Neuronal stem cell (in vitro differentiated cells): ENCODE results near the gene LTBP1.
A peak's percentile ranks its signal among the peaks of the same experiment; 100 is the strongest.

Source experiments
- DNase-seq: peaks from one replicate; pipeline ENCODE4 v3.0.0-alpha.2; 2013; ENCODE audit warnings: low spot score
- H2AFZ ChIP-seq: one replicate; pipeline ENCODE4 v1.6.1; 2013; ENCODE audit warnings: mild to moderate bottlenecking, low read length, inconsistent platforms
- H2AK5ac ChIP-seq: 2 replicates; pipeline ENCODE4 v1.6.1; 2013; ENCODE audit warnings: low read depth, mild to moderate bottlenecking, inconsistent platforms, low read length, moderate library complexity, mixed read lengths
- H2BK120ac ChIP-seq: 2 replicates; pipeline ENCODE4 v1.6.1; 2013; ENCODE audit warnings: low read depth, mild to moderate bottlenecking, inconsistent platforms, low read length, moderate library complexity, mixed read lengths
- H2BK12ac ChIP-seq: one replicate; pipeline ENCODE4 v1.6.1; 2013; ENCODE audit warnings: low read length, inconsistent platforms
- H2BK15ac ChIP-seq: 2 replicates; pipeline ENCODE4 v1.6.1; 2013; ENCODE audit warnings: mild to moderate bottlenecking, low read length, inconsistent platforms, mixed read lengths
- H2BK5ac ChIP-seq: one replicate; pipeline ENCODE4 v1.6.1; 2013; ENCODE audit warnings: inconsistent platforms, mild to moderate bottlenecking, low read length, moderate library complexity
- H3K14ac ChIP-seq: one replicate; pipeline ENCODE4 v1.6.1; 2013; ENCODE audit warnings: low read length, inconsistent platforms
- H3K18ac ChIP-seq: 2 replicates; pipeline ENCODE4 v1.6.1; 2013; ENCODE audit warnings: low read length, inconsistent platforms
- H3K23ac ChIP-seq: 2 replicates; pipeline ENCODE4 v1.6.1; 2013; ENCODE audit warnings: low read depth, mild to moderate bottlenecking, mixed read lengths, low read length, inconsistent platforms; ENCODE audit not compliant: poor library complexity
- H3K27ac ChIP-seq: replicated peaks from 3 replicates; pipeline ENCODE4 v1.5.1; 2013; ENCODE audit warnings: low read length, inconsistent platforms
- H3K27me3 ChIP-seq, 3 experiments: 2 replicates each; pipeline ENCODE4 v1.6.1; 2013; ENCODE audit warnings: low read length in 3 of 3, mild to moderate bottlenecking in 2 of 3, inconsistent platforms in 1 of 3, low read depth in 1 of 3, mixed read lengths in 1 of 3, moderate library complexity in 1 of 3; ENCODE audit not compliant: control insufficient read depth in 3 of 3, insufficient read depth in 3 of 3
- H3K36me3 ChIP-seq, 2 donors: replicated peaks in 1 of 2; 2 replicates each; pipeline ENCODE4 v1.6.1; 2013; ENCODE audit warnings: low read length in 2 of 2; ENCODE audit not compliant: control insufficient read depth in 2 of 2, insufficient read depth in 2 of 2
- H3K4ac ChIP-seq: 2 replicates; pipeline ENCODE4 v1.6.1; 2013; ENCODE audit warnings: inconsistent platforms, mild to moderate bottlenecking, low read length, moderate library complexity
- H3K4me1 ChIP-seq, 2 donors: 1 replicate in 1 of 2; 2 replicates in 1 of 2; pipeline ENCODE4 v1.6.1; 2013; ENCODE audit warnings: low read length in 2 of 2, low read depth in 1 of 2; ENCODE audit not compliant: control insufficient read depth in 2 of 2, insufficient read depth in 1 of 2
- H3K4me2 ChIP-seq: one replicate; pipeline ENCODE4 v1.6.1; 2013; ENCODE audit warnings: mild to moderate bottlenecking, low read length, inconsistent platforms; ENCODE audit not compliant: insufficient read depth, poor library complexity, severe bottlenecking
- H3K4me3 ChIP-seq, 2 donors: 2 replicates each; pipeline ENCODE4 v1.5.1; 2013; ENCODE audit warnings: low read length in 2 of 2, mild to moderate bottlenecking in 2 of 2, inconsistent platforms in 1 of 2, moderate library complexity in 1 of 2
- H3K79me1 ChIP-seq: one replicate; pipeline ENCODE4 v1.6.1; 2013; ENCODE audit warnings: low read depth, mild to moderate bottlenecking, inconsistent platforms, low read length, moderate library complexity
- H3K9ac ChIP-seq: one replicate; pipeline ENCODE4 v1.6.1; 2013; ENCODE audit warnings: mild to moderate bottlenecking, low read depth, low read length, inconsistent platforms; ENCODE audit not compliant: poor library complexity
- H3K9me3 ChIP-seq, 2 donors: replicated peaks in 1 of 2; 2 replicates each; pipeline versions ENCODE3 to v1.6.1; 2013; ENCODE audit warnings: low read length in 2 of 2, mild to moderate bottlenecking in 2 of 2, inconsistent platforms in 1 of 2, low read depth in 1 of 2, mixed read lengths in 1 of 2, moderate library complexity in 1 of 2; ENCODE audit not compliant: control insufficient read depth in 2 of 2, insufficient read depth in 1 of 2
- H4K8ac ChIP-seq: one replicate; pipeline ENCODE4 v1.6.1; 2013; ENCODE audit warnings: low read depth, mild to moderate bottlenecking, inconsistent platforms, low read length, moderate library complexity
- H4K91ac ChIP-seq: one replicate; pipeline ENCODE4 v1.6.1; 2013; ENCODE audit warnings: low read length, low read depth, mild to moderate bottlenecking, inconsistent platforms; ENCODE audit not compliant: poor library complexity
- WGBS, 2 donors: extraction: QIAGEN DNeasy Blood & Tissue Kit; methylation state at CpG; one replicate each; pipeline ENCODE4 v1.1.7; 2013; ENCODE audit warnings: missing lambda C conversion rate in 2 of 2, mixed read lengths in 1 of 2; ENCODE audit not compliant: insufficient read length in 2 of 2, insufficient replicate concordance in 1 of 2; ENCODE audit errors: extremely low coverage in 2 of 2; 5-methylcytosine and 5-hydroxymethylcytosine counted together

LTBP1 gene

DNA sequence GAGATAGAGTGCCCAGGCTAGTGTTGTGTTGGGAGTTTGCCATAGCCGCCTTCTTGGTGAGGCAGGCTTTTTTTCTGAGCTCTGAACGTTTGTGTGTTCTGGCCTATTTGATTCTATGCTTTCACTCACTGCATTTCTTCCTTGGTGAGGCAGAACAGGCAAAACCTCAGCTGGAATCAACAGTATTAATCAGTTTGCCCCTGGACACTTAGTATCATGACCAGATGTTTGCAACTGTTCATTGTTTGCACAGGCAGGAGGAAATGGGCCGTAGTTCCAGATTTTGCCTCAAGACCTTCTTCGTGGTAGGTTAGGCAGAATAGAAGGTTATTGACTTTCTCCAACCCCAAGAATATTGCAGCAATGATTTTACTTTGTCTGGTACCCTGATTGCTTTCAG, 311.6 kb downstream of the LTBP1 start:
- H2AK5ac ChIP-seq: no peak overlapping the region
- no peak overlapping the region for H3K4ac ChIP-seq
- H3K79me1 ChIP-seq: no peaks in the 10 kb centered on the region
- H3K14ac ChIP-seq: no peak overlapping the region
- H3K27ac ChIP-seq: no peak overlapping the region
- H4K8ac ChIP-seq: no peak overlapping the region
- H2BK15ac ChIP-seq: no peak overlapping the region
- H2BK5ac ChIP-seq: no peak overlapping the region
- H3K36me3 ChIP-seq: peaks cover 0 to 6% of the 10 kb centered on the region in 2 donors
- no peaks in the 10 kb centered on the region for H3K9me3 ChIP-seq
- no peak overlapping the region for H3K4me2 ChIP-seq
- H3K9ac ChIP-seq: no peak overlapping the region
- no peak overlapping the region for H2AFZ ChIP-seq
- H3K18ac ChIP-seq: no peak overlapping the region
- no peaks in the 10 kb centered on the region for H3K4me1 ChIP-seq
- no peaks in the 10 kb centered on the region for H3K27me3 ChIP-seq
- H4K91ac ChIP-seq: no peak overlapping the region
- WGBS, 2 donors: no CpG with 5 or more reads among the region's 4 CpGs
- no peak for DNase-seq
- H3K4me3 ChIP-seq: no peak overlapping the region
- no peak overlapping the region for H2BK120ac ChIP-seq
- no peak overlapping the region for H2BK12ac ChIP-seq
- H3K23ac ChIP-seq: no peak overlapping the region

DNA sequence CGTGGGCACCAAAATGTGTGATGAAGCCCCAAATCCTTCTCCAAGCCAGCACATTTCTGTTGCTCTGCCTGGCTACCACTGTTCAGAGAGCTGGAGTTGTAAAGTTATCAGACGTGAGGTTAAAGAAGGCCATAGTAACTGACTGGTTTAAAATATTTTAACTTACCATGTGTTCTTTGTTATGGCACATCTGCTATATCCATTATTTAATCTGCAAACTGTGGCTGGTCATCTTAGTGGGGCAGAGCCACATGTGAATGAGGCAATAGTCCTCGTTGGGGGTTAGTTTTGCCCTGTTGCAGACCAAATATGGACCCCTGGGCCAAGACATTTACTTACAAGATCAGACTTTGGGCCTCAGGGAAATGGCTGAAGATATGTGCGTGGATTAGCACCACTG, 315.3 kb downstream of the LTBP1 start:
- H3K27me3 ChIP-seq: no peaks in the 10 kb centered on the region
- WGBS, 2 donors: no CpG with 5 or more reads among the region's 4 CpGs
- no peak overlapping the region for H2BK5ac ChIP-seq
- no peak overlapping the region for H3K23ac ChIP-seq
- H4K8ac ChIP-seq: no peak overlapping the region
- no peaks in the 10 kb centered on the region for H3K4me1 ChIP-seq
- no peak for DNase-seq
- no peak overlapping the region for H3K27ac ChIP-seq
- H3K4ac ChIP-seq: no peak overlapping the region
- H2AK5ac ChIP-seq: no peak overlapping the region
- no peak overlapping the region for H3K14ac ChIP-seq
- peaks cover 7% of the 10 kb centered on the region in 2 donors for H3K9me3 ChIP-seq
- no peak overlapping the region for H2BK12ac ChIP-seq
- peaks cover 3% of the 10 kb centered on the region for H3K79me1 ChIP-seq
- H3K36me3 ChIP-seq: peaks cover 0 to 18% of the 10 kb centered on the region in 2 donors
- H3K18ac ChIP-seq: no peak overlapping the region
- H3K4me3 ChIP-seq: no peak overlapping the region
- no peak overlapping the region for H2AFZ ChIP-seq
- no peak overlapping the region for H4K91ac ChIP-seq
- H3K4me2 ChIP-seq: no peak overlapping the region
- H2BK15ac ChIP-seq: no peak overlapping the region
- no peak overlapping the region for H2BK120ac ChIP-seq
- H3K9ac ChIP-seq: no peak overlapping the region

DNA sequence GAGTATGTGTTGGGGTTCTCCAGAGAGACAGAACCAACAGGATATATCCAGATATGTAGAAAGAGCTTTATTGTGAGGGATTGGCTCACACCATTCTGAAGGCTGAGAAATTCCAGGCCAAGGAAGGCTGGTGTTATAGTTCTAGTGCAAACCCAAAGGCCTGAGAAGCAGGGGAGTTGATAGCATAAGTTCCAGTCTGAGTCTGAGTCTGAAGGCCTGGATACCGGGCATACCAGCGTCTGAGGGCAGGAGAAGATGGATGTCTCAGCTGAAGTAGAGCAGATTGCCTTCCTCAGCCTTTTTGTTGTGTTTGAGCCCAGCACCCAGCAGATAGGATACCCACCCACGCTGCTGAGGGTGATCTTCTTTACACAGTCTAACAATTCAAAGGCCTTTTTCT, 318.0 kb downstream of the LTBP1 start:
- Histone ChIP-seq H3K23ac (no peak overlapping the region), H4K91ac (no peak overlapping the region), H3K4ac (no peak overlapping the region), H3K18ac (no peak overlapping the region), H2BK12ac (no peak overlapping the region), H4K8ac (no peak overlapping the region), H3K79me1 (peaks cover 3% of the 10 kb centered on the region), H2AK5ac (no peak overlapping the region), H3K4me3 (no peak overlapping the region), H3K14ac (no peak overlapping the region), H2BK5ac (no peak overlapping the region), H3K9me3 (peaks cover 7% of the 10 kb centered on the region in 2 donors), H3K9ac (no peak overlapping the region), H3K4me2 (no peak overlapping the region), H3K36me3 (peaks cover 0 to 22% of the 10 kb centered on the region in 2 donors), H3K27ac (no peak overlapping the region), H2BK120ac (no peak overlapping the region), H2AFZ (no peak overlapping the region), H3K27me3 (no peaks in the 10 kb centered on the region), H2BK15ac (no peak overlapping the region), H3K4me1 (no peaks in the 10 kb centered on the region)
- no peak for DNase-seq
- no CpG with 5 or more reads among the region's 3 CpGs for WGBS, 2 donors

DNA sequence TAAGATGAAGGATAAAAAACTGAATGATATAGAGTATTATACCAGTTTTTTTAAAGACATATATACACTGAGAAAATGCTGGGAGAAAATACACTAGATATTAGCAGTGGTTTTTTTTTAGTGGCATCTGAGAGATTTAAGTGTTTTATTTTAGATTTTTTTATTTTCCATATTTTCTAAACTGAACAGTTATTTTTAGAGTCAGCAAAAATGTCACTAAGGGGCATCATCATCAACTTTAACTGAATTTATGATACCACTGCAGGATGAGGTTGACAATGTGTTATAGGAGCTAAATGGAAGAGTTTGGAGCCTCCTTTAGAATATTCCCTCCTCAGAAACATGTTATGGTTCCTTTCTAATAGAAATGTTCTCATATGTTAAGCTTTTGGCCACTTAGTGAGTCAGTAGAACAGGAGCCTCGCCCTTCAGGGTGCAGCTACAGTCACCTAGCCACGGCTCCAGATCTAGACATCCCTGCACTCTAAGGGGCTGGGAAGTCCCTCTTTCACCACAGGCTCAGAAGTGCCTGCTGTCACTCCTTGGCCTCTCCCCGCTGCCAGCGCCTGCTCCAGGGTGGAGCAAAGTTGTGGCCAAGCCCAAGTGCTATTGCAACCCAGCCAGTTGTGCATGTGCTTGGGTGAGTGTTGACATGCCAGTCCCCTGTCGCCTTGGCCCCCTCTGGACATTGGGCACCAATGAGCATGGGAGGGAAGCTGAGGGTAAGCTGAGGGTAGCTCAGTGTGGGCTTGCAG, 319.0 kb downstream of the LTBP1 start:
- peaks cover 3% of the 10 kb centered on the region for H3K79me1 ChIP-seq
- peak overlapping the region; percentile 3 for H3K9ac ChIP-seq
- H3K4me2 ChIP-seq: no peak overlapping the region
- no peak overlapping the region for H3K27ac ChIP-seq
- H3K9me3 ChIP-seq: peaks cover 7% of the 10 kb centered on the region in 2 donors
- no peak overlapping the region for H2BK5ac ChIP-seq
- no CpG with 5 or more reads among the region's 5 CpGs for WGBS, 2 donors
- DNase-seq: no peak
- no peak overlapping the region for H2BK15ac ChIP-seq
- peaks cover 0 to 22% of the 10 kb centered on the region in 2 donors for H3K36me3 ChIP-seq
- H3K14ac ChIP-seq: no peak overlapping the region
- H2AFZ ChIP-seq: no peak overlapping the region
- peak overlapping the region; percentile 80 for H3K4ac ChIP-seq
- peak overlapping the region; percentile 23 for H2AK5ac ChIP-seq
- no peak overlapping the region for H2BK12ac ChIP-seq
- no peak overlapping the region for H4K8ac ChIP-seq
- no peak overlapping the region for H3K4me3 ChIP-seq
- H3K27me3 ChIP-seq: no peaks in the 10 kb centered on the region
- H3K18ac ChIP-seq: peak overlapping the region; percentile 74
- no peak overlapping the region for H4K91ac ChIP-seq
- H3K4me1 ChIP-seq: no peaks in the 10 kb centered on the region
- H3K23ac ChIP-seq: peak overlapping the region; percentile 6
- H2BK120ac ChIP-seq: no peak overlapping the region
